Nucleus accumbens (tissue), 56 donors: ENCODE results near the gene HSFX4.
"Not testable (repeated sequence)": the region's sequence is repeated elsewhere in the genome, so short reads cannot be mapped to it uniquely, and the experiment has no call there.

Experiments used
- DNase-seq, 56 donors: peaks; one replicate each; lab custom pipeline; 2025; lab: John Stamatoyannopoulos, UW

HSFX4 gene

GRCh38 chrX:149937328-149937727 is 8.0 kb downstream of the HSFX4 start:
- DNase-seq, result not testable (repeated sequence)

GRCh38 chrX:149937871-149938426 is 8.6 kb downstream of the HSFX4 start:
- DNase-seq, result peak in 3 of 56 donors; percentile 1 to 16 (median 2)

DNA sequence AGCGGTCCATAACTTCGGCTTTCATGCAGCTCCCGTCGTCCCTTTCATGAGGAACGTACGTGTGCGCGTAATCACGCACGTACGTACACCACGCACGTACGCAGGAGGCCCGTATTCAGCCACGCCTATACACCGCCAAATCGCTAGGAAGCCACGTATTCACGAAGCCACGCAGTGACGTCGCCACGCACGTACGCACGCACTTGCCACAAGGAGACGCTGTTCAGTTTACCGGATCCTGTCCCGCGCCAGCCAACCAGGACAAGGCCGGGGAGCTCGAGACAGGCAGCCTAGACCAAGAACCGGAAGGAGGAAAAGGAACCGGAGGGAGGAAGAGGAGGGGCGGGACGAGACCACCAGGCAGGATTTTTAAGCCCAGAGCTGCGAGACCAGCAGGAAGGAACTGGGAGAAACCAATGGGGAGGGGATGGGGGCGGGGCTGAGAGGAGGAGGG is 9.1 kb downstream of the HSFX4 start, which contains the start of gene EOLA2:
TSS of gene EOLA2 (minus strand) at position 65 of the 454 bp plus-strand sequence. CDS start 4,617 bp downstream, outside the sequence.
- DNase-seq, result peak; percentile 40 to 97 (median 91)

GRCh38 chrX:149938881-149939654 is 9.7 kb downstream of the HSFX4 start:
- peak; percentile 55 to 98 (median 92) for DNase-seq

DNA sequence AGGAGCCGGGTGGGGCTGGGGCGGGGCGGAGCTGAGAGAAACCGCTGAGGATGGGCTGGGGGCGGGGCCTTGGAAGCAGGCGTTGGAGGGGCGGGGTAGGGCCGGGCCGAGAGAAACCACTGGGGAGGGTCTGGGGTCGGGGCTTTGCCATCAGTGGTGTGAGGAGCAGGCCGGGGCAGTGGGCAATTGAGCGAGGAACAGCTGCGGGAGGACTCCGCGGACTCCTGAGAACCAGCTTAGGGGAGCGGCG is 10.2 kb downstream of the HSFX4 start:
- peak in 4 of 56 donors; percentile 55 to 84 (median 64) for DNase-seq

DNA sequence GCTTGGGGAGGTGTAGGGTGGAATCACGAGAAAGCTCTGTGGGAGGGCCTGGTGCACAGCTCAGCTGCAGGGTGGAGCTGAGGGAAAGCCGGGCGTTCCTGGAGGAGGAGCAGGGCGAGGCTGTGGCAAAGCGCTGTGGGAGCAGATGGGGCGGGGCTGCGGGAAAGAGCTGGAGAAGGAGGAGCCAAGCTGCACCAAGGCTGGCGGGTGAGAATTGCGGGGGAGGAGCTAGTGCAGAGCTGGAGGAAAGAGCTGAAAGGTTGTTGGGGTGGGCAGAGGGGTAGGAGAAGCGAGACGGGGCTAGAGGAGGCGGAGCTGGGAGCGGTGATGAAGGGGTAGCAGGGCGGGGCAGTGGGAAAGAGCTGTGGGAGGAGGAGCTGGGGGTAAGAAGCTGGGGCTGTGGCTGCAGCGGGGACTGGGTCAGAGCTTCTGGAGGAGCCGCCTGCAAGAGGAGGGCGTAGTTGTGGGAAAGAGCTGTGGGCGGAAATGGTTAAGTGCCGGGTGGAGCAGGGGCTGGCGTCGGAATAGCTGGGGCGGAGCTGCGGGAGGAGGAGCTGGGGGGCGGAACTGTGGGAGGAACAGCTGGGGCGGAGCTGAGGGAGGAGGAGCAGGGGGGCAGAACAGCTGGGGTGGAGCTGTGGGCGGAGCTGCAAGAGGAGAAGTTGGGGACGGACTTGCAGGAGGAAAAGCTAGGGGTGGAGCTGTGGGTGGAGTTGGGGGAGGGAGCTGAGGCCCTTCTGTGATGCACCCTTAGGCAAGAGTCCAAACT is 10.7 kb downstream of the HSFX4 start:
- DNase-seq, result peak; percentile 52 to 96 (median 88)

DNA sequence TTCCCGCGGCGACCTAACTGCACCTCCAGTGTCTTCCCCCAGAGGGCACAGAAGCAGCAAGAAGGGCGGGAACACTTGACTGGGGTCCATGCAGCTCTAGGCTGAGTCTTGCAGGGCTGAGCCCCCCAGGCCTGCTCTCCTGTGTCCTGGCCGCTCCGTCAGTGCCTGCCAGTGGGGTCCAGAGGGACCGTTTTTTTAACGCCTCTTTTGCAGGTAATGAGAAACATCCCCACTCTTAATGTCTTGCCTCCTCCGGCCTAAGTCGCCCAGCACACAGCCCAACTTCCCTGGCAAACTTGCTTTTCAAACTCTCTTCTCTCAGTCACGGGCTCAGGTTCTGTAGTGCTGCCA is 11.3 kb downstream of the HSFX4 start:
- DNase-seq, result not testable (repeated sequence)

GRCh38 chrX:149945087-149945670 is 15.8 kb downstream of the HSFX4 start:
- DNase-seq, result not testable (repeated sequence)

GRCh38 chrX:149945820-149946219 is 16.4 kb downstream of the HSFX4 start:
- not testable (repeated sequence) for DNase-seq

- not testable (repeated sequence) for DNase-seq
These were observed 17.6 kb downstream of the HSFX4 start for GRCh38 chrX:149946932-149947331.

GRCh38 chrX:149948016-149948415 is 18.6 kb downstream of the HSFX4 start:
- no peak for DNase-seq

GRCh38 chrX:149949743-149950436 is 20.5 kb downstream of the HSFX4 start:
- DNase-seq, result no peak

DNA sequence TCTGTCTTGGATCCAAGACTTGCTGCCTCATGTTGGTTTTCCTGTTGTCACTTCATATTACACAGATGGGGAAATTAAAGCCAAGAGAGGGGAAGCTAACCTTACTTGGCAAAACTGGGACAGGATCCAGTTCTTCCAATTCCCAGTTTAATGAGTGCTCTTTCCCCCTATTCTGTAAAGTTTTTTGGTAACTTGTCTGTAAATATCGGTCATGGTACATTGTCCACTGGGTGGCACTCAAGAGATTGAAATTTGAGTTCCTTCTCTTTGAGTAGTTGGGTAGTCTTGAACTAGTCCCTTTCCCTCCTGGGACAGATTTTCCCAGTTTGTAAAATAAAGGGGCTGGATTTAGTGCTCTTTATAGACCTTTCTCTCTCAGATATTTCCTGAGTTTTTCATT is 21.3 kb downstream of the HSFX4 start:
- no peak for DNase-seq

DNA sequence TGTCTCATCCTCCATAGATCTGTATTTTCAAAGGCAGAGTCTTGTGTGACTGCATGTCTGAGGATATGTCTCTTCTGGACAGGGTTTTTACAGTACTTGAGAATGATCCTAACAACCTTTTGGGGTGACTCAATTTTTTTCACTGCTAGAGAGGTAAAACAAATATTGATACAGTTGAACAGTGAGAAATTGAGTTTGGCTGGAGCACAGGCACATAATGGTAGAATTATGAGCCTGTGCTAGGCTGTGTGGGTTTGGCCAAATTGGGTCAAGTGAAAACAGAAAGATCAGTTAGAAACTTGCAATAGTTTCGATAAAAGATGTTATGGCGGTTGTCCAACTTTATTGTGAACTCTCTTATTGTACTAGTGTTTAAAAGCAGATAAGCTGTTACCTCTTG is 32.2 kb downstream of the HSFX4 start:
- no peak for DNase-seq

- DNase-seq, result no peak
These were observed 32.6 kb downstream of the HSFX4 start for GRCh38 chrX:149962010-149962409.

GRCh38 chrX:149962859-149963757 is 33.7 kb downstream of the HSFX4 start:
- DNase-seq, result peak in 45 of 56 donors; percentile 1 to 70 (median 16)

- no peak for DNase-seq
These were observed 49.8 kb downstream of the HSFX4 start for GRCh38 chrX:149979126-149979644.
